Kidney epithelial cell (primary cell): ENCODE results near the gene TTC33. TPM values are rescaled to one million over a fixed set of nuclear protein-coding genes. Genes with fewer than 3 reads are reported as not detected.

ENCODE experiments used
- DNase-seq: peaks from one replicate; pipeline ENCODE4 v3.0.0-alpha.2; 2010; ENCODE audit warnings: low read depth
- H3K27me3 ChIP-seq: 2 replicates; pipeline ENCODE4 v1.6.0; 2011; ENCODE audit warnings: low read length; ENCODE audit not compliant: control insufficient read depth, insufficient read depth
- H3K36me3 ChIP-seq: 2 replicates; pipeline ENCODE4 v1.5.1; 2011; ENCODE audit warnings: low read length; ENCODE audit not compliant: control insufficient read depth, insufficient read depth
- H3K4me3 ChIP-seq: 2 replicates; pipeline ENCODE4 v1.5.1; 2011; ENCODE audit warnings: low read depth, mild to moderate bottlenecking, control low read depth, low read length
- CTCF ChIP-seq: IDR thresholded peaks from 2 replicates; pipeline ENCODE4 v1.5.1; 2011; ENCODE audit warnings: mild to moderate bottlenecking, moderate library complexity, low read length, control low read depth, inconsistent platforms; ENCODE audit not compliant: insufficient read depth, poor library complexity, severe bottlenecking
- total RNA-seq: library from RNA; depleted of rRNA; stranded (reverse); fragments of >200 nt; gene quantifications from 2 replicates; pipeline ENCODE4 v1.2.3, GENCODE V29; 2015

The TTC33 gene
- total RNA-seq, 1 donor from 2014 or later = 13.8 TPM

GRCh38 chr5:40515476-40515875 lies 240.3 kb downstream of the TTC33 start:
- TF ChIP-seq CTCF = no peak
- no peaks in the 10 kb centered on the region for H3K36me3 ChIP-seq
- H3K27me3 ChIP-seq = no peaks in the 10 kb centered on the region

GRCh38 chr5:40514976-40515375 lies 240.8 kb downstream of the TTC33 start:
- H3K4me3 ChIP-seq = no peak overlapping the region
- no peak for TF ChIP-seq CTCF
- no peaks in the 10 kb centered on the region for H3K27me3 ChIP-seq
- no peaks in the 10 kb centered on the region for H3K36me3 ChIP-seq
- no peak for DNase-seq

More at GRCh38 chr5:40515476-40515875, 240.3 kb downstream of the TTC33 start:
- DNase-seq = no peak
- H3K4me3 ChIP-seq = no peak overlapping the region

DNA sequence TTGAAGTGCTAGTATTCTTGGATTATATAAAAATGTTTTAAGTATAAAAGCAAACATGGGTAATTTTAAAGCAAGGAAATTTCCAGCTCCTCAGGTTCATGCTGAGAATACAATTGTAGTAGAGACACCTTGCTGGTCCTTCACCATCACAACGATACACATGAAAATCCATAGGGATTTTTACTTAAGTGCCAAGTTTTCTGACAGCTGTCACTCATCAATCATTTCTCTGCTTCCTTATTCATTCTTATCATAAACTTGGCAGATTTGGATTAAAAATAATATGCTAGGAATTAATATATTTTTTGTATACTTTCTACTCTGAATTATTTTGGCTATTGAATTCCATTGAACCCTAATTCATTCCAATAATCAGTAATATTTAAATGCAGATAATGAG lies 244.0 kb downstream of the TTC33 start:
- no peak overlapping the region for H3K4me3 ChIP-seq
- TF ChIP-seq CTCF = no peak
- DNase-seq = no peak
- no peaks in the 10 kb centered on the region for H3K36me3 ChIP-seq
- no peaks in the 10 kb centered on the region for H3K27me3 ChIP-seq

- Histone ChIP-seq H3K36me3 (no peaks in the 10 kb centered on the region), H3K4me3 (no peak overlapping the region), H3K27me3 (no peaks in the 10 kb centered on the region)
- DNase-seq = no peak
- TF ChIP-seq CTCF = no peak
Observed at GRCh38 chr5:40507095-40507494, 248.7 kb downstream of the TTC33 start.

GRCh38 chr5:40505031-40505430 lies 250.7 kb downstream of the TTC33 start:
- Histone ChIP-seq H3K4me3 (no peak overlapping the region), H3K36me3 (no peaks in the 10 kb centered on the region), H3K27me3 (no peaks in the 10 kb centered on the region)
- no peak for DNase-seq
- TF ChIP-seq CTCF = no peak

DNA sequence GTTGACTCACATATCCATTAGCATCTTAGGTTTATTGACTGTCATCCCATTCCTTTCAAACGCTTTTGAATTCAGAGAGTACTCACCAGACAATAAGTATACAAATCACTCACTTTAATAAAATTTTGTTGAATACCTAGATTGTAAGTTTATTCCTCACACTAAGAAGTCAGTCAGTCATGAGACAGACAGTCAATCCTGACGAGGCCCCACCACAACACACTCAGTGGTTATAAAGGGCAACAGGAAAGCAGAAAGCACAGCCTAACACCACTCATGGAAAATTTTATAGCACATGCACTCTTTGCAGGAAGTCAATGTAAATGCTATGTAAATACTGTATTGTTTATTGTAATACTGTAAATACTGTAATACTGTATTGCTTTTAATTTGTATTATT lies 252.3 kb downstream of the TTC33 start:
- no peak for DNase-seq
- Histone ChIP-seq H3K4me3 (no peak overlapping the region), H3K27me3 (no peaks in the 10 kb centered on the region), H3K36me3 (no peaks in the 10 kb centered on the region)
- TF ChIP-seq CTCF = no peak
